Esophagus squamous epithelium (tissue), 5 donors: Measurements from ENCODE around the gene COL4A1. TPM values are rescaled to one million over a fixed set of nuclear protein-coding genes. Genes with fewer than 3 reads are reported as not detected.

Experiments
- DNase-seq: peaks from one replicate; lab custom pipeline; 2025; lab: John Stamatoyannopoulos, UW
- H3K27ac ChIP-seq, 4 donors: fragments of 200-600 bp; sonication (generic); one replicate each; pipeline ENCODE4 v1.5.1; 2016 to 2019; ENCODE audit warnings: mild to moderate bottlenecking in 1 of 4
- H3K27me3 ChIP-seq, 4 donors: fragments of 200-600 bp; sonication (generic); 1 replicate in 3 of 4; 2 replicates in 1 of 4; pipeline versions ENCODE4 v1.5.1 to v1.6.0; 2017 to 2021; ENCODE audit warnings: antibody characterized with exemption in 1 of 4
- H3K36me3 ChIP-seq, 3 donors: fragments of 200-600 bp; sonication (generic); one replicate each; pipeline ENCODE4 v1.5.1; 2016 to 2019
- H3K4me1 ChIP-seq, 3 donors: fragments of 200-600 bp; sonication (generic); one replicate each; pipeline ENCODE4 v1.5.1; 2017 to 2019
- H3K4me3 ChIP-seq, 4 donors: fragments of 200-600 bp; sonication (generic); 1 replicate in 3 of 4; 2 replicates in 1 of 4; pipeline ENCODE4 v1.5.1; 2016 to 2019; ENCODE audit warnings: mild to moderate bottlenecking in 2 of 4, moderate library complexity in 1 of 4
- H3K9me3 ChIP-seq, 3 donors: fragments of 200-600 bp; sonication (generic); one replicate each; pipeline ENCODE4 v1.5.1; 2016 to 2019
- POLR2A ChIP-seq, 4 donors: fragments of 450-650 bp; IDR thresholded peaks; one replicate each; pipeline ENCODE4 v1.6.1; 2017; ENCODE audit warnings: antibody characterized with exemption in 4 of 4, mild to moderate bottlenecking in 4 of 4, moderate library complexity in 3 of 4
- WGBS, 2 donors: methylation state at CpG; one replicate each; pipeline ENCODE4 v1.1.5; 2018; 5-methylcytosine and 5-hydroxymethylcytosine counted together
- intact Hi-C: fragments of 100-400 bp; cut with DNase I; formaldehyde crosslinking; loops from one replicate; pipeline ENCODE4 v1.15.0; 2022
- total RNA-seq, 4 donors: library from RNA; depleted of rRNA; stranded (reverse); fragments of >200 nt; gene quantifications; one replicate each; pipeline ENCODE4 v1.1.0, GENCODE V29; 2016
- TF ChIP-seq, protein P1 (sequence below), 6 experiments: fragments of 450-650 bp in 4 of 6; fragments of 200-600 bp in 2 of 6; sonication (generic) in 2 of 6; IDR thresholded peaks; one replicate each; pipeline ENCODE4 v1.5.1; 2016 to 2019; ENCODE audit warnings: antibody characterized with exemption in 6 of 6, mild to moderate bottlenecking in 4 of 6, moderate library complexity in 4 of 6
- donor health status: DM: yes; HTN: yes; CAD: no.

The COL4A1 gene
- total RNA-seq, 4 donors from 2014 or later = 8.9 to 97.1 (median 40.2) TPM

- Histone ChIP-seq H3K4me3 (no peak overlapping the region), H3K27me3 (no peaks in the 10 kb centered on the region), H3K36me3 (peaks cover 9 to 81% (median 15%) of the 10 kb centered on the region in 3 donors), H3K9me3 (peaks cover 0 to 10% (median 4%) of the 10 kb centered on the region in 3 donors), H3K27ac (no peak overlapping the region), H3K4me1 (no peaks in the 10 kb centered on the region)
- TF ChIP-seq POLR2A (IDR thresholded peaks at IDR 0.05) = no peak
- TF ChIP-seq, protein P1, sequence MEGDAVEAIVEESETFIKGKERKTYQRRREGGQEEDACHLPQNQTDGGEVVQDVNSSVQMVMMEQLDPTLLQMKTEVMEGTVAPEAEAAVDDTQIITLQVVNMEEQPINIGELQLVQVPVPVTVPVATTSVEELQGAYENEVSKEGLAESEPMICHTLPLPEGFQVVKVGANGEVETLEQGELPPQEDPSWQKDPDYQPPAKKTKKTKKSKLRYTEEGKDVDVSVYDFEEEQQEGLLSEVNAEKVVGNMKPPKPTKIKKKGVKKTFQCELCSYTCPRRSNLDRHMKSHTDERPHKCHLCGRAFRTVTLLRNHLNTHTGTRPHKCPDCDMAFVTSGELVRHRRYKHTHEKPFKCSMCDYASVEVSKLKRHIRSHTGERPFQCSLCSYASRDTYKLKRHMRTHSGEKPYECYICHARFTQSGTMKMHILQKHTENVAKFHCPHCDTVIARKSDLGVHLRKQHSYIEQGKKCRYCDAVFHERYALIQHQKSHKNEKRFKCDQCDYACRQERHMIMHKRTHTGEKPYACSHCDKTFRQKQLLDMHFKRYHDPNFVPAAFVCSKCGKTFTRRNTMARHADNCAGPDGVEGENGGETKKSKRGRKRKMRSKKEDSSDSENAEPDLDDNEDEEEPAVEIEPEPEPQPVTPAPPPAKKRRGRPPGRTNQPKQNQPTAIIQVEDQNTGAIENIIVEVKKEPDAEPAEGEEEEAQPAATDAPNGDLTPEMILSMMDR (IDR thresholded peaks at IDR 0.05) = no peak
- DNase-seq = no peak
- intact Hi-C loops = no loop called here
These were observed 133.6 kb downstream of the COL4A1 start for GRCh38 chr13:110173247-110173818.

DNA sequence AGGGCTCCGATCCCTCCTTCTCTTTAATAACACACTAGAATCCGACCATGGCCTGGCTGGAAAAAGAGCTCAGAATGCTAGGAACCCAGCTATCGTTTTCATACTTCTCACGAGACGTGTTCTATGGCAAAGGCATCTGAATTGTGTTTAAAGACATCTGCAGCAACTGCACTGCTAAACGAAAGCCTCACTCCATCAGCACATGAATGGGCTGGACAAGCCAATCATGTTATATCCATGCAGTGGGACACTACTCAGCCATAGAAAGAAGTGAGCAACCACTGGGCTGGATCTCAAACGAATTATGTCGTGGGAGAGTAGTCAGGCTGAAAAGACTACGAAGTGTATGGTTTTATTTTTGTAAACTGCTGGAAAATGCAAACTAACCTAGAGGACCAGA, 136.1 kb downstream of the COL4A1 start:
- peaks cover 0 to 10% (median 4%) of the 10 kb centered on the region in 3 donors for H3K9me3 ChIP-seq
- no peak for TF ChIP-seq POLR2A (IDR thresholded peaks at IDR 0.05)
- TF ChIP-seq, protein P1 (IDR thresholded peaks at IDR 0.05) = no peak
- DNase-seq = no peak
- 69 to 90% methylated on average over 8 to 9 of the region's 9 CpGs for WGBS, 2 donors
- no peak overlapping the region for H3K4me3 ChIP-seq
- peaks cover 0 to 72% (median 10%) of the 10 kb centered on the region in 3 donors for H3K36me3 ChIP-seq
- peaks cover 0 to 3% (median 0%) of the 10 kb centered on the region in 4 donors for H3K27me3 ChIP-seq
- no peak overlapping the region for H3K27ac ChIP-seq
- intact Hi-C loops = no loop called here
- no peaks in the 10 kb centered on the region for H3K4me1 ChIP-seq

DNA sequence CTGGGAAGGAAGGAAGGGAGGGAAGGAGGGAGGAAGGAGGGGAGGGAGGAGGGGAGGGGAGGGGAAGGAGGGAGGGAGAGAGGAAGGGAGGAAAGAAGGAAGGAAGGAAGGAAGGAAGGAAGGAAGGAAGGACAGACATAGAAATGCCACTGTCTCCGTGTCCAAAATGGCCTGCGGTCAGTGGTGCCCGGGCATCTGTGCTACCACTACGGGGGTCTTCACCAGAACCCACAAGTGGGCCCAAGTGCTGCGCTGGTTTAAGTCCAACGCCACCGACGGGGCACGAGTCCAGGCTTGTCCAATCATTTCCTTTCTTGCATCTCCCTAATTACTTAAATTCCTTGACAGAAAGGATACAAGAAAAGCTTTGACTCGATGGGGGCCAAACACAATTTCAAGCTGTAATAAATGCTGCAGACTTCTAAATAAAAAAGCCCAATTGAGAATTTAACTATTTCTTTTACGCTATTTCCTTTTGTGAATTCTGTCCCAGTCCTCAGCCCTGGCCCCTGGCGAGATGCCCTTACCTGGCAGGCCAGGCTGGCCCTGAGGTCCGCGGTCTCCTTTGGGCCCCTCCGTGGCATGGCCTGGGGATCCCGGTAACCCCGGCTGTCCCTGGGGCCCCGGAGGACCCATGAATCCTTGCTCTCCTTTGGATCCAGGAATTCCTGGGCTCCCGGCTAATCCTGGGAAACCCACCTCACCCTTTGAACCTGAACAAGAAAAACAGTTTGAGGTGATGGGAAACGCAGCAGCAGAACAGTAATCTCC, 136.8 kb downstream of the COL4A1 start:
- H3K9me3 ChIP-seq = peaks cover 0 to 10% (median 4%) of the 10 kb centered on the region in 3 donors
- intact Hi-C loops = no loop called here
- peaks cover 0 to 72% (median 10%) of the 10 kb centered on the region in 3 donors for H3K36me3 ChIP-seq
- DNase-seq = no peak
- WGBS, 2 donors = 62 to 73% methylated on average over 13 of the region's 20 CpGs
- H3K27ac ChIP-seq = no peak overlapping the region
- no peak overlapping the region for H3K4me3 ChIP-seq
- peaks cover 0 to 3% (median 0%) of the 10 kb centered on the region in 4 donors for H3K27me3 ChIP-seq
- H3K4me1 ChIP-seq = no peaks in the 10 kb centered on the region
- TF ChIP-seq, protein P1 (IDR thresholded peaks at IDR 0.05) = no peak
- no peak for TF ChIP-seq POLR2A (IDR thresholded peaks at IDR 0.05)

DNA sequence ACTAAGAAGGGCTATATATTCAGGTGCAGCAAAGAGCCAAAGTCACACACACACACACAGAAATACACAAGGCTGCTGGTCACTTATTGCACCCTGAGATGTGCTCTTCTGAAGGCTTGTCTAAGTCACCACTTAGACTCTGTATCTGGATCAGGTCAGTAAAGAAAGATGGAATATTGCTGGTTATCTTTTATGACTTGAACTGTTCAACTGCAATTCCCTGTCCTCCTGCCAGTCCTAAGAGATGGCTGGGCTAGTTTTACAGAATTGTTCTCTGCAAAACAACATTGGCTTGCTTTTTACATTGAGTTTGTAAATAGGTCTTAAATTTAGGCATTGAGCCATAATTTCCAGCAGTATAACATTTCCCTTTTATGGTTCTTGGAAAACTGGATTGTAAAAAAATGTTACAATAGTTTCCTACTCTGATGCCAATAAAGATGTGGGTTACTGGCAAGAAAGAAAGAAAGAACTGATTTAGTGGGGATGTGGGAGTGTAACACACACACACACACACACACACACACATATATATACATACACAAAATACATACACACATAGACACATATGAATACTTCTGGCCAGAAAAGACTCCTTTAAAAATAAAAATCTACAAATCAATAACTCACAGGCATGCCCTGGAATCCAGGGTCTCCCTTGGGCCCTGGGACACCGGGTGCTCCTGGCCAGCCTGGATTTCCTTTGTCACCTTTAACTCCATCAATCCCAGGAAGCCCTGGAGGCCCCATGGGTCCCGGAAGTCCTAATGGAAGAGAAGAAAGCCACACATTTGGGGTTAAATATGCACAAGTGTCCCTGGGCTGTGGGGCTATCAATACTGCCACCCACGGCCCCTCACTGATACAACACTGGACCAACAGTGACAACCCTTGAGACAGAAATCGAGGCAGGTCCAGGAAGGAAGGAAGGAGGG, 137.7 kb downstream of the COL4A1 start:
- Histone ChIP-seq H3K4me1 (no peaks in the 10 kb centered on the region), H3K4me3 (no peak overlapping the region), H3K9me3 (peaks cover 0 to 10% (median 4%) of the 10 kb centered on the region in 3 donors), H3K27ac (peak overlapping the region in 1 of 4 donors; percentile 48), H3K36me3 (peaks cover 0 to 70% (median under 1%) of the 10 kb centered on the region in 3 donors), H3K27me3 (peaks cover 0 to 3% (median 0%) of the 10 kb centered on the region in 4 donors)
- 55% methylated on average over 2 of the region's 4 CpGs for WGBS, 2 donors
- intact Hi-C loops = no loop called here
- DNase-seq = no peak
- TF ChIP-seq POLR2A (IDR thresholded peaks at IDR 0.05) = no peak
- TF ChIP-seq, protein P1 (IDR thresholded peaks at IDR 0.05) = no peak
